Measurements from ENCODE around the gene SV2C.
A peak's percentile ranks its signal among the peaks of the same experiment; 100 is the strongest.

SV2C gene

GRCh38 chr5:76245590-76245989, 162.4 kb downstream of the SV2C start:
- TF ChIP-seq CTCF (conservative IDR thresholded peaks at IDR 0.05; ENCODE audit: low read depth, low read length), result no peak
- H3K4me3 ChIP-seq (ENCODE audit: low read depth, low read length), result no peak overlapping the region
- DNase-seq (ENCODE audit: low read depth), result no peak

GRCh38 chr5:76249621-76250020, 166.4 kb downstream of the SV2C start:
- H3K4me3 ChIP-seq (ENCODE audit: low read depth, low read length), result no peak overlapping the region
- TF ChIP-seq CTCF (conservative IDR thresholded peaks at IDR 0.05; ENCODE audit: low read depth, low read length), result no peak
- DNase-seq (ENCODE audit: low read depth), result no peak

- no peak for DNase-seq (ENCODE audit: low read depth)
- H3K4me3 ChIP-seq (ENCODE audit: low read depth, low read length), result no peak overlapping the region
- TF ChIP-seq CTCF (conservative IDR thresholded peaks at IDR 0.05; ENCODE audit: low read depth, low read length), result no peak
Measured at GRCh38 chr5:76250463-76250862, 167.3 kb downstream of the SV2C start.

GRCh38 chr5:76251656-76252055, 168.5 kb downstream of the SV2C start:
- no peak overlapping the region for H3K4me3 ChIP-seq (ENCODE audit: low read depth, low read length)
- TF ChIP-seq CTCF (conservative IDR thresholded peaks at IDR 0.05; ENCODE audit: low read depth, low read length), result no peak
- DNase-seq (ENCODE audit: low read depth), result no peak

- TF ChIP-seq CTCF (conservative IDR thresholded peaks at IDR 0.05; ENCODE audit: low read depth, low read length), result no peak
- no peak overlapping the region for H3K4me3 ChIP-seq (ENCODE audit: low read depth, low read length)
- DNase-seq (ENCODE audit: low read depth), result no peak
Measured at GRCh38 chr5:76252437-76252836, 169.3 kb downstream of the SV2C start.

GRCh38 chr5:76256116-76256889, 173.1 kb downstream of the SV2C start:
- DNase-seq (ENCODE audit: low read depth), result peak; percentile 87
- no peak overlapping the region for H3K4me3 ChIP-seq (ENCODE audit: low read depth, low read length)
- peak; percentile 78 for TF ChIP-seq CTCF (conservative IDR thresholded peaks at IDR 0.05; ENCODE audit: low read depth, low read length)

GRCh38 chr5:76257225-76257833, 174.1 kb downstream of the SV2C start:
- no peak overlapping the region for H3K4me3 ChIP-seq (ENCODE audit: low read depth, low read length)
- no peak for DNase-seq (ENCODE audit: low read depth)
- no peak for TF ChIP-seq CTCF (conservative IDR thresholded peaks at IDR 0.05; ENCODE audit: low read depth, low read length)

Data from choroid plexus epithelial cell (primary cell).